GM23338 (cell line): Measurements from ENCODE around the gene NENF.

Experiments
- POLR2AphosphoS5 ChIP-seq: IDR thresholded peaks from 2 replicates; pipeline ENCODE4 v1.6.1; 2016; ENCODE audit warnings: antibody characterized with exemption, low read depth
- STAT1 ChIP-seq: IDR thresholded peaks from one replicate; pipeline ENCODE4 v1.6.1; 2016; ENCODE audit warnings: antibody characterized with exemption; ENCODE audit not compliant: unreplicated experiment
- TF ChIP-seq, protein P1 (sequence below), 2 experiments: fragments of 200-600 bp in 1 of 2; sonication (generic) in 1 of 2; conservative IDR thresholded peaks; 2 replicates each; pipeline versions ENCODE4 v1.5.1 to v1.6.1; 2016 to 2017; ENCODE audit warnings: antibody characterized with exemption in 2 of 2, low read depth in 2 of 2, mild to moderate bottlenecking in 2 of 2, moderate library complexity in 1 of 2

DNA sequence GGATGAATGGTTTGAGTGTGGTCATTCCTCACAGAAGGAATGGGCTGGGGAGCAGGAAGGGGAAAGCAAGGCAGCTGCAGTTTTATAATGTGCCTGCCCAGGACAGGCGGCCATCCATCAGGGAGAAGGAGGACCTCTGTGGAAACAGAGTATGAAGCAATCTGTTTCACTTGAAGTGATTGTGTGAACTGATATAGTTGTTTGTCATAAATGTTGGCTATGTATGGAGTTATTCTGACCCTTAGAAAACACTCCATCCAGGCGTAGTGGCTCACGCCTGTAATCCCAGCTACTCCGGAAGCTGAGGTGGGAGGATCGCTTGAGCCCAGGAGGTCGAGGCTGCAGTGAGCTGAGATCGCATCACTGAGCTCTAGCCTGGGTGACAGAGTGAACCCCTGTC is 46.5 kb downstream of the NENF start:
- TF ChIP-seq, protein P1, sequence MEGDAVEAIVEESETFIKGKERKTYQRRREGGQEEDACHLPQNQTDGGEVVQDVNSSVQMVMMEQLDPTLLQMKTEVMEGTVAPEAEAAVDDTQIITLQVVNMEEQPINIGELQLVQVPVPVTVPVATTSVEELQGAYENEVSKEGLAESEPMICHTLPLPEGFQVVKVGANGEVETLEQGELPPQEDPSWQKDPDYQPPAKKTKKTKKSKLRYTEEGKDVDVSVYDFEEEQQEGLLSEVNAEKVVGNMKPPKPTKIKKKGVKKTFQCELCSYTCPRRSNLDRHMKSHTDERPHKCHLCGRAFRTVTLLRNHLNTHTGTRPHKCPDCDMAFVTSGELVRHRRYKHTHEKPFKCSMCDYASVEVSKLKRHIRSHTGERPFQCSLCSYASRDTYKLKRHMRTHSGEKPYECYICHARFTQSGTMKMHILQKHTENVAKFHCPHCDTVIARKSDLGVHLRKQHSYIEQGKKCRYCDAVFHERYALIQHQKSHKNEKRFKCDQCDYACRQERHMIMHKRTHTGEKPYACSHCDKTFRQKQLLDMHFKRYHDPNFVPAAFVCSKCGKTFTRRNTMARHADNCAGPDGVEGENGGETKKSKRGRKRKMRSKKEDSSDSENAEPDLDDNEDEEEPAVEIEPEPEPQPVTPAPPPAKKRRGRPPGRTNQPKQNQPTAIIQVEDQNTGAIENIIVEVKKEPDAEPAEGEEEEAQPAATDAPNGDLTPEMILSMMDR (conservative IDR thresholded peaks at IDR 0.05; ENCODE audit: low read depth in 2 of 2), result no peak
- TF ChIP-seq STAT1 (no peak), POLR2AphosphoS5 (no peak)
